Endothelial cell of umbilical vein (primary cell): Measurements from ENCODE around the gene KCNC4.

Experiments
- CTCF ChIP-seq, 2 donors: IDR thresholded peaks; 1 replicate in 1 of 2; 2 replicates in 1 of 2; pipeline ENCODE4 v1.5.1; 2011; ENCODE audit warnings: low read length in 2 of 2, mild to moderate bottlenecking in 2 of 2, moderate library complexity in 2 of 2, control low read depth in 1 of 2, inconsistent platforms in 1 of 2, low read depth in 1 of 2; ENCODE audit not compliant: insufficient read depth in 1 of 2; ENCODE audit errors: extremely low read depth in 1 of 2
- GATA2 ChIP-seq: IDR thresholded peaks from 2 replicates; pipeline ENCODE4 v1.7.0; 2011; ENCODE audit warnings: low read depth, mild to moderate bottlenecking, moderate library complexity, mixed read lengths, low read length; ENCODE audit not compliant: insufficient read length, insufficient read depth
- POLR2AphosphoS5 ChIP-seq: IDR thresholded peaks from 2 replicates; pipeline ENCODE4 v1.6.1; 2012; ENCODE audit warnings: low read depth, mild to moderate bottlenecking, control low read depth, low read length, moderate library complexity; ENCODE audit not compliant: insufficient read depth

- TF ChIP-seq POLR2AphosphoS5 (no peak), CTCF (IDR thresholded peaks at IDR 0.05; ENCODE audit: extremely low read depth in 1 of 2, insufficient read depth in 1 of 2, low read depth in 1 of 2, low read length in 2 of 2) (no peak), GATA2 (no peak)
Observed at GRCh38 chr1:110200666-110201065, 9.4 kb upstream of the KCNC4 start.
